Measurements from ENCODE around the gene IMMP1L.

IMMP1L gene

DNA sequence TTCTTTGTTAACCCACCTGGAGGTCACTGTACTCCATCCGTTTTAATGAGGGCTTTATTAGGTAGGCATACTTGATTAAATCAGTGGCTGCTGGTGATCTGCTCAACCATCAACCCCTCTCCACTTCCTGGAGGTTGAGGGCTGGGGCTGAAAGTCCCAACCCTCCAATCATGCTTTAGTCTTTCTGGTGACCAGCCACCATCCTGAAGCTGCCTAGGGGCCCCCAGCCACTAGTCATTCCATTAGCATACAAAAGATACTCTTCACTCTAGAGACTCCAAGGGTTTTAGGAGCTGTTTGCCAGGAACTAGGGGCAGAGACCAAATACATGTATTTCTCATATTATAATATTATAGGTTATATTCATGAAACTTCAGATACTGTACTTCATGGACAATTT, 126.3 kb downstream of the IMMP1L start:
- DNase-seq, result no peak
